H9 (cell line): ENCODE measurements around the gene IGIP. TPM values are rescaled to one million over a fixed set of nuclear protein-coding genes. Genes with fewer than 3 reads are reported as not detected.
"Not testable (repeated sequence)": the region's sequence is repeated elsewhere in the genome, so short reads cannot be mapped to it uniquely, and the experiment has no call there.

Experiments
- DNase-seq: peaks from one replicate; pipeline ENCODE4 v3.0.0-alpha.2; 2017
- H2AFZ ChIP-seq: one replicate; pipeline ENCODE4 v1.6.1; 2013; ENCODE audit warnings: mild to moderate bottlenecking, low read length, control low read depth, moderate library complexity
- H2AK5ac ChIP-seq: 2 replicates; pipeline ENCODE4 v1.6.1; 2013; ENCODE audit warnings: low read length, control low read depth, mixed read lengths; ENCODE audit not compliant: insufficient read length
- H2BK120ac ChIP-seq: one replicate; pipeline ENCODE4 v1.6.1; 2013; ENCODE audit warnings: low read depth, mild to moderate bottlenecking, low read length, control low read depth, inconsistent platforms; ENCODE audit not compliant: poor library complexity, severe bottlenecking
- H2BK12ac ChIP-seq: 2 replicates; pipeline ENCODE4 v1.6.1; 2013; ENCODE audit warnings: low read length, control low read depth, mixed read lengths, low read depth; ENCODE audit not compliant: insufficient read length
- H2BK15ac ChIP-seq: 2 replicates; pipeline ENCODE4 v1.6.1; 2013; ENCODE audit warnings: low read depth, low read length, control low read depth
- H2BK20ac ChIP-seq: one replicate; pipeline ENCODE4 v1.6.1; 2013; ENCODE audit warnings: low read depth, mild to moderate bottlenecking, low read length, control low read depth, inconsistent platforms; ENCODE audit not compliant: poor library complexity, severe bottlenecking
- H2BK5ac ChIP-seq: 2 replicates; pipeline ENCODE4 v1.6.1; 2013; ENCODE audit warnings: low read length, control low read depth, mixed read lengths; ENCODE audit not compliant: insufficient read length
- H3K14ac ChIP-seq: 2 replicates; pipeline ENCODE4 v1.6.1; 2013; ENCODE audit warnings: low read length, control low read depth; ENCODE audit not compliant: insufficient read depth
- H3K18ac ChIP-seq: 2 replicates; pipeline ENCODE4 v1.6.1; 2013; ENCODE audit warnings: low read depth, mild to moderate bottlenecking, mixed read lengths, low read length, control low read depth; ENCODE audit not compliant: insufficient read length
- H3K23ac ChIP-seq: 2 replicates; pipeline ENCODE4 v1.6.1; 2013; ENCODE audit warnings: low read length, control low read depth, mixed read lengths, low read depth; ENCODE audit not compliant: insufficient read length
- H3K23me2 ChIP-seq: 2 replicates; pipeline ENCODE4 v1.6.1; 2013; ENCODE audit warnings: low read depth, mild to moderate bottlenecking, mixed read lengths, low read length, control low read depth; ENCODE audit not compliant: insufficient read length, poor library complexity, severe bottlenecking
- H3K27ac ChIP-seq: 2 replicates; pipeline ENCODE4 v1.5.1; 2013; ENCODE audit warnings: low read length, control low read depth, mixed read lengths, low read depth; ENCODE audit not compliant: insufficient read length
- H3K27me3 ChIP-seq: 2 replicates; pipeline ENCODE4 v1.6.1; 2013; ENCODE audit warnings: low read length, control low read depth, inconsistent platforms; ENCODE audit not compliant: insufficient read depth
- H3K4ac ChIP-seq: 2 replicates; pipeline ENCODE4 v1.6.1; 2013; ENCODE audit warnings: low read depth, mild to moderate bottlenecking, control low read depth, inconsistent platforms, low read length, moderate library complexity
- H3K4me1 ChIP-seq: 2 replicates; pipeline ENCODE4 v1.6.1; 2013; ENCODE audit warnings: low read length, control low read depth, inconsistent platforms; ENCODE audit not compliant: insufficient read depth
- H3K4me2 ChIP-seq: 2 replicates; pipeline ENCODE4 v1.6.1; 2013; ENCODE audit warnings: low read length, control low read depth, mixed read lengths; ENCODE audit not compliant: insufficient read length, insufficient read depth
- H3K56ac ChIP-seq: 2 replicates; pipeline ENCODE4 v1.6.1; 2013; ENCODE audit warnings: low read depth, mild to moderate bottlenecking, mixed read lengths, low read length, control low read depth; ENCODE audit not compliant: insufficient read length
- H3K79me1 ChIP-seq: 2 replicates; pipeline ENCODE4 v1.6.1; 2013; ENCODE audit warnings: low read depth, mild to moderate bottlenecking, moderate library complexity, low read length, control low read depth, inconsistent platforms; ENCODE audit not compliant: insufficient read depth, poor library complexity, severe bottlenecking
- H3K79me2 ChIP-seq: 2 replicates; pipeline ENCODE4 v1.6.1; 2013; ENCODE audit warnings: low read length, control low read depth, inconsistent platforms; ENCODE audit not compliant: insufficient read depth
- H3K9ac ChIP-seq: 2 replicates; pipeline ENCODE4 v1.6.1; 2013; ENCODE audit warnings: low read length, control low read depth, mixed read lengths; ENCODE audit not compliant: insufficient read length; ENCODE audit errors: extremely low read depth
- H3K9me3 ChIP-seq: one replicate; pipeline ENCODE4 v1.6.1; 2013; ENCODE audit warnings: low read depth, low read length, inconsistent platforms; ENCODE audit not compliant: control insufficient read depth
- H3T11ph ChIP-seq: one replicate; pipeline ENCODE4 v1.6.1; 2013; ENCODE audit warnings: mild to moderate bottlenecking, low read length, control low read depth, inconsistent platforms
- H4K20me1 ChIP-seq: one replicate; pipeline ENCODE4 v1.6.1; 2013; ENCODE audit not compliant: control insufficient read depth, insufficient read length, insufficient read depth
- H4K5ac ChIP-seq: 2 replicates; pipeline ENCODE4 v1.6.1; 2013; ENCODE audit warnings: low read depth, mild to moderate bottlenecking, mixed read lengths, low read length, control low read depth; ENCODE audit not compliant: insufficient read length
- H4K8ac ChIP-seq: replicated peaks from 2 replicates; pipeline ENCODE4 v1.6.1; 2013; ENCODE audit warnings: low read length, control low read depth, mixed read lengths, low read depth; ENCODE audit not compliant: insufficient read length
- H4K91ac ChIP-seq: 2 replicates; pipeline ENCODE4 v1.6.1; 2013; ENCODE audit warnings: low read depth, mild to moderate bottlenecking, moderate library complexity, mixed read lengths, low read length, control low read depth; ENCODE audit not compliant: insufficient read length
- H3K27ac Mint-ChIP-seq, 3 experiments: 2 replicates in 2 of 3; 3 replicates in 1 of 3; pipeline ENCODE4 v1.8.0; 2020 to 2021; ENCODE audit warnings: mixed read lengths in 3 of 3, mild to moderate bottlenecking in 1 of 3, moderate library complexity in 1 of 3
- H3K27me3 Mint-ChIP-seq: 2 replicates; pipeline ENCODE4 v1.8.0; 2021; ENCODE audit warnings: low read depth, mild to moderate bottlenecking, moderate library complexity, mixed read lengths
- H3K36me3 Mint-ChIP-seq, 3 experiments: 2 replicates in 2 of 3; 3 replicates in 1 of 3; pipeline ENCODE4 v1.8.0; 2020 to 2021; ENCODE audit warnings: low read depth in 3 of 3, mixed read lengths in 3 of 3; ENCODE audit not compliant: insufficient read depth in 1 of 3
- H3K4me1 Mint-ChIP-seq, 2 experiments: 2 replicates each; pipeline ENCODE4 v1.8.0; 2020; ENCODE audit warnings: mixed read lengths in 2 of 2
- H3K4me3 Mint-ChIP-seq, 2 experiments: 2 replicates in 1 of 2; 3 replicates in 1 of 2; pipeline ENCODE4 v1.8.0; 2020 to 2021; ENCODE audit warnings: mild to moderate bottlenecking in 2 of 2, mixed read lengths in 2 of 2, moderate library complexity in 1 of 2
- H3K9me3 Mint-ChIP-seq, 2 experiments: 2 replicates in 1 of 2; 3 replicates in 1 of 2; pipeline ENCODE4 v1.8.0; 2020; ENCODE audit warnings: mild to moderate bottlenecking in 2 of 2, mixed read lengths in 2 of 2, moderate library complexity in 1 of 2
- WGBS: extraction: QIAGEN DNeasy Blood & Tissue Kit; methylation state at CpG from one replicate; pipeline ENCODE4 v1.1.7; 2013; ENCODE audit warnings: missing lambda C conversion rate, low lambda C conversion rate, mixed read lengths; ENCODE audit not compliant: insufficient read length; ENCODE audit errors: extremely low coverage; 5-methylcytosine and 5-hydroxymethylcytosine counted together
- total RNA-seq: library from RNA; stranded (reverse); gene quantifications from 2 replicates; pipeline ENCODE4 v1.2.1, GENCODE V29; 2021
- TF ChIP-seq, protein P1 (sequence below): fragments of 200-600 bp; sonication (generic); conservative IDR thresholded peaks from 3 replicates; pipeline ENCODE4 v1.8.0; 2021; ENCODE audit warnings: antibody characterized with exemption, mild to moderate bottlenecking

Gene IGIP
- total RNA-seq, 1 experiment from 2014 or later = 0.52 TPM

DNA sequence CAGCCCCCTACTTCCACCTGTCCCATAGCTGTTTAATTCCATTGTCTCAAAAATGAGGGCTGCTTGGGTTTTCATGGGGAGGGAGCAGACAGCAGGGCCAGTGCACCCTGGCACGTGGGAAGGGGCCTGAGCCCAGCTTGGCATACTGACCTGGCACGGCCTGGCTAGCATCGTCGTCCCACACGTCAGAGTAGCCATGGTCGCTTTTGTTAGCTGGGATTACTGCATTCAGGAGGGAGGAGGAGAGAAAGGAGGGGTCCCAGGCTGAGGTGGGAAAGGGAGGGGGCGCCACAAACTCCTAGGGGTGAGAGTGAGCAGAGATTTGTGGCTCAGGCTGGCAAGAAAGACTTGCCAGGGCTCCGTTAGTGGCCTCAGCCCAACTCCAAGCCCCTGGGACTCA, 28.2 kb downstream of the IGIP start:
- DNase-seq = no peak
- H4K8ac ChIP-seq = no peak overlapping the region
- H2AFZ ChIP-seq = no peak overlapping the region

DNA sequence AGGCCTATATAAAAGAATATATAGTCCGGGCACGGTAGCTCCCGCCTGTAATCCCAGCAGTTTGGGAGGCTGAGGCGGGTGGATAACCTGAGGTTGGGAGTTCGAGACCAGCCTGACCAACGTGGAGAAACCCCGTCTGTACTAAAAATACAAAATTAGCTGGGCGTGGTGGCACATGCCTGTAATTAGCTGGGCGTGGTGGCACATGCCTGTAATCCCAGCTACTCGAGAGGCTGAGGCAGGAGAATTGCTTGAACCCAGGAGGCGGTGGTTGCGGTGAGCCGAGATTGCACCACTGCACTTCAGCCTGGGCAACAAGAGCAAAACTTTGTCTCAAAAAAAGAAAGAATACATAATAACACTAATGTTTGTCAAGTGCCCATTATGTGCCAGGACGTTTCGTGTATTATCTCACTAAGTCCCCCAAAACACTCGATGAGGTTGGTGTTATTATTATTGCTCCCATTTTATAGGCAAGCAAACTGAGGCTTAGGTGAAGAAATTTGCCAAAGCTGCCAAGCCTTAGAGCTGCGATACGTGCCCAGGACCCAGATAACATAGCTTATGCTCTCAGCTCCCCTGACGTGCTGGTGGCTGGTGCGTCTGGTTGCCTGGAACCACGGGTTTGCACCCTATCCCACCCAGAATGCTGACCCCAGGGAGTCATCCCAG, 29.1 kb downstream of the IGIP start:
- H3T11ph ChIP-seq, H3K14ac ChIP-seq, H2BK5ac ChIP-seq, H3K23ac ChIP-seq, H3K79me1 ChIP-seq, DNase-seq, H3K79me2 ChIP-seq, H3K9ac ChIP-seq, H3K4ac ChIP-seq, H3K4me2 ChIP-seq, H3K23me2 ChIP-seq, H2BK120ac ChIP-seq, H4K91ac ChIP-seq, H2AK5ac ChIP-seq, H3K4me1 ChIP-seq, H3K18ac ChIP-seq, H2BK20ac ChIP-seq, H3K4me3 Mint-ChIP-seq, H2AFZ ChIP-seq, H4K8ac ChIP-seq, H2BK15ac ChIP-seq, H3K27ac ChIP-seq, H4K5ac ChIP-seq, H3K27me3 ChIP-seq, H3K27ac Mint-ChIP-seq, H2BK12ac ChIP-seq, H3K36me3 Mint-ChIP-seq, H3K56ac ChIP-seq, H3K9me3 Mint-ChIP-seq, H4K20me1 ChIP-seq, H3K9me3 ChIP-seq: not testable (repeated sequence)
- WGBS = no CpG with 5 or more reads among the region's 21 CpGs
- Mint-ChIP-seq H3K27me3 (peaks cover 20% of the 10 kb centered on the region), H3K4me1 (peaks cover 20 to 32% of the 10 kb centered on the region in 2 experiments)

More for the DNA sequence above, 28.2 kb downstream of the IGIP start:
- no peak overlapping the region for H3K9ac ChIP-seq
- no peak overlapping the region for H2BK15ac ChIP-seq
- Mint-ChIP-seq H3K9me3 (no peaks in the 10 kb centered on the region), H3K4me3 (peak overlapping the region in 1 of 2 experiments; percentile 63; a peak in 2 of 5 replicates), H3K4me1 (peaks cover 20 to 32% of the 10 kb centered on the region in 2 experiments), H3K27ac (no peak overlapping the region; a peak in 1 of 7 replicates), H3K36me3 (no peaks in the 10 kb centered on the region), H3K27me3 (peaks cover 18% of the 10 kb centered on the region)
- no peaks in the 10 kb centered on the region for H3K79me1 ChIP-seq
- H3T11ph ChIP-seq = no peak overlapping the region
- H2BK12ac ChIP-seq = no peak overlapping the region
- no peak overlapping the region for H2BK5ac ChIP-seq
- H3K56ac ChIP-seq = no peak overlapping the region
- TF ChIP-seq, protein P1, sequence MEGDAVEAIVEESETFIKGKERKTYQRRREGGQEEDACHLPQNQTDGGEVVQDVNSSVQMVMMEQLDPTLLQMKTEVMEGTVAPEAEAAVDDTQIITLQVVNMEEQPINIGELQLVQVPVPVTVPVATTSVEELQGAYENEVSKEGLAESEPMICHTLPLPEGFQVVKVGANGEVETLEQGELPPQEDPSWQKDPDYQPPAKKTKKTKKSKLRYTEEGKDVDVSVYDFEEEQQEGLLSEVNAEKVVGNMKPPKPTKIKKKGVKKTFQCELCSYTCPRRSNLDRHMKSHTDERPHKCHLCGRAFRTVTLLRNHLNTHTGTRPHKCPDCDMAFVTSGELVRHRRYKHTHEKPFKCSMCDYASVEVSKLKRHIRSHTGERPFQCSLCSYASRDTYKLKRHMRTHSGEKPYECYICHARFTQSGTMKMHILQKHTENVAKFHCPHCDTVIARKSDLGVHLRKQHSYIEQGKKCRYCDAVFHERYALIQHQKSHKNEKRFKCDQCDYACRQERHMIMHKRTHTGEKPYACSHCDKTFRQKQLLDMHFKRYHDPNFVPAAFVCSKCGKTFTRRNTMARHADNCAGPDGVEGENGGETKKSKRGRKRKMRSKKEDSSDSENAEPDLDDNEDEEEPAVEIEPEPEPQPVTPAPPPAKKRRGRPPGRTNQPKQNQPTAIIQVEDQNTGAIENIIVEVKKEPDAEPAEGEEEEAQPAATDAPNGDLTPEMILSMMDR = no peak
- H3K79me2 ChIP-seq = no peaks in the 10 kb centered on the region
- no CpG with 5 or more reads among the region's 8 CpGs for WGBS
- H3K27me3 ChIP-seq = no peaks in the 10 kb centered on the region
- H2BK120ac ChIP-seq = no peak overlapping the region
- no peaks in the 10 kb centered on the region for H3K9me3 ChIP-seq
- H3K23me2 ChIP-seq = peaks cover 3% of the 10 kb centered on the region
- H3K18ac ChIP-seq = peak overlapping the region; percentile 68
- H2BK20ac ChIP-seq = no peak overlapping the region
- no peak overlapping the region for H3K4ac ChIP-seq
- no peak overlapping the region for H3K27ac ChIP-seq
- H4K91ac ChIP-seq = no peak overlapping the region
- H2AK5ac ChIP-seq = no peak overlapping the region
- peak overlapping the region; percentile 78; the same call in 1 of the 2 replicates for H3K14ac ChIP-seq
- H4K5ac ChIP-seq = no peak overlapping the region
- no peaks in the 10 kb centered on the region; the same call in 1 of the 2 replicates for H3K4me1 ChIP-seq
- H4K20me1 ChIP-seq = no peaks in the 10 kb centered on the region
- H3K23ac ChIP-seq = no peak overlapping the region
- no peak overlapping the region for H3K4me2 ChIP-seq
